ENCODE measurements around the gene FAM3D.

- TF ChIP-seq CTCF (IDR thresholded peaks at IDR 0.05) (no peak), POLR2A (IDR thresholded peaks at IDR 0.05) (no peak)
These were observed 655 bp upstream of the FAM3D start for GRCh38 chr3:58667229-58667628.
